ENCODE measurements around the gene JPH3.
A peak's percentile ranks its signal among the peaks of the same experiment; 100 is the strongest.
"Not testable (repeated sequence)": the region's sequence is repeated elsewhere in the genome, so short reads cannot be mapped to it uniquely, and the experiment has no call there.

JPH3 gene

GRCh38 chr16:87575027-87575804, 27.1 kb upstream of the JPH3 start:
- peak; percentile 63 for DNase-seq

- no peak for DNase-seq
Measured at GRCh38 chr16:87576171-87576570, 26.1 kb upstream of the JPH3 start.

GRCh38 chr16:87578142-87578930, 24.0 kb upstream of the JPH3 start:
- DNase-seq: not testable (repeated sequence)

- DNase-seq: no peak
Measured at GRCh38 chr16:87579691-87580090, 22.6 kb upstream of the JPH3 start.

GRCh38 chr16:87580855-87581261, 21.4 kb upstream of the JPH3 start:
- no peak for DNase-seq

- DNase-seq: no peak
Measured at GRCh38 chr16:87581857-87582215, 20.5 kb upstream of the JPH3 start.

- no peak for DNase-seq
Measured at GRCh38 chr16:87582216-87582965, 19.9 kb upstream of the JPH3 start.

GRCh38 chr16:87582966-87583325, 19.4 kb upstream of the JPH3 start:
- no peak for DNase-seq

- no peak for DNase-seq
Measured at GRCh38 chr16:87583453-87584131, 18.7 kb upstream of the JPH3 start.

- no peak for DNase-seq
Measured at GRCh38 chr16:87584271-87584670, 18.0 kb upstream of the JPH3 start.

- DNase-seq: no peak
Measured at GRCh38 chr16:87584975-87585374, 17.3 kb upstream of the JPH3 start.

- no peak for DNase-seq
Measured at GRCh38 chr16:87585442-87586200, 16.7 kb upstream of the JPH3 start.

GRCh38 chr16:87586201-87586782, 16.0 kb upstream of the JPH3 start:
- peak; percentile 13 for DNase-seq

GRCh38 chr16:87587636-87588035, 14.7 kb upstream of the JPH3 start:
- no peak for DNase-seq

- no peak for DNase-seq
Measured at GRCh38 chr16:87592018-87592712, 10.1 kb upstream of the JPH3 start.

GRCh38 chr16:87593710-87594258, 8.5 kb upstream of the JPH3 start:
- DNase-seq: no peak

- DNase-seq: no peak
Measured at GRCh38 chr16:87595712-87596111, 6.6 kb upstream of the JPH3 start.

GRCh38 chr16:87597324-87597830, 4.9 kb upstream of the JPH3 start:
- no peak for DNase-seq

GRCh38 chr16:87598431-87598830, 3.9 kb upstream of the JPH3 start:
- DNase-seq: no peak

- no peak for DNase-seq
Measured at GRCh38 chr16:87600246-87600645, 2.1 kb upstream of the JPH3 start.

All from NCI-H82 (cell line).